Measurements from ENCODE around the gene CACNA2D2.
A peak's percentile ranks its signal among the peaks of the same experiment; 100 is the strongest.

Gene CACNA2D2

GRCh38 chr3:50503504-50504342, at the start of gene CACNA2D2:
Gene CACNA2D2, minus strand, starts transcription at chr3:50503634. Its CDS starts 211 bp downstream, at chr3:50503423.
- H3K27me3 Mint-ChIP-seq (ENCODE audit: low read depth): peaks cover 53% of the 10 kb centered on the region
- H3K27ac Mint-ChIP-seq: no peak within 1 kb of the TSS
- DNase-seq (ENCODE audit: low spot score): peak; percentile 21
- no peaks in the 10 kb centered on the region for H3K36me3 Mint-ChIP-seq (ENCODE audit: low read depth)
- peaks cover 2% of the 10 kb centered on the region for H3K4me1 Mint-ChIP-seq (ENCODE audit: low read depth)
- H3K9me3 Mint-ChIP-seq: no peaks in the 10 kb centered on the region
- peak within 1 kb of the TSS; percentile 48 for H3K4me3 Mint-ChIP-seq

- no peaks in the 10 kb centered on the region for H3K36me3 Mint-ChIP-seq (ENCODE audit: low read depth)
- H3K4me3 Mint-ChIP-seq: no peak overlapping the region
- no peak for DNase-seq (ENCODE audit: low spot score)
- H3K9me3 Mint-ChIP-seq: no peaks in the 10 kb centered on the region
- peaks cover 9% of the 10 kb centered on the region for H3K4me1 Mint-ChIP-seq (ENCODE audit: low read depth)
- no peak overlapping the region for H3K27ac Mint-ChIP-seq
- no peaks in the 10 kb centered on the region for H3K27me3 Mint-ChIP-seq (ENCODE audit: low read depth)
These were observed 49.2 kb upstream of the CACNA2D2 start for GRCh38 chr3:50552598-50552997.

DNA sequence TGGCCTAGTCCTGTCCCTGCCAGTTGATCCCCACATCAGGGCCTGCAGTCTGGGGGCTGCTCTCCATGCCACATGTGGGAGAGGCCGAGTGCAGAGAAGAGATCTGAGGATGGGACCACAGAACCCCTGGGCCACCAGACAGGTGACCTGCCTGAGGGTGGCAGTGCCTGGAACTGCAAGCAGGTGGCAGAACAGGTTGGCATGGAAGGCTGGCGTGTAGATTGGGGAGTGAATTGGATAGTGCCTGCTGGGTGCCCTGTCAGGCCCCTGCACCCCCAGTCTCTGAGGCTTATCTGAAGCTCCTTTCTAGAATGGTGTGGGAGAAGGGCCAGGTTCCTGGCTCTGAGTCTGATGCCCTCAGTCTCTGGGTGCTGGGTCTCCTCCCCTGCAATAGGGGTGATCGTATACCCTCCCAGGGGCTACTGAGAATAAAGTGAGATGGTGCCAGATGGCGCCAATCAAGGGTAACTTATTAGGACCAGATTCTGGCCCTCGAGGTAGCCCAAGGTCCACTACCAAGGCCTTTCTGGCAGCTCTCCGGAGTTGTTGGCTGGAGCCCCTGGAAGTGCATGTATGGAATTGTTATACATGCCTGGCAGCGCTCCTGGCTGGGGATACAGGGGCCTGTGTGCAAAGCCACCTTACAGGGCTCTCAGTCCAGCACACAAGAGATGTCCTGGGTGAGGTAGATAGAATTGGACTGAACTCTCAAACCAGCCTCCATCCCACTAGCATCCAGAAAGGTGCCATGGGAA, 48.4 kb upstream of the CACNA2D2 start:
- no peaks in the 10 kb centered on the region for H3K27me3 Mint-ChIP-seq (ENCODE audit: low read depth)
- H3K36me3 Mint-ChIP-seq (ENCODE audit: low read depth): no peaks in the 10 kb centered on the region
- DNase-seq (ENCODE audit: low spot score): no peak
- peaks cover 9% of the 10 kb centered on the region for H3K4me1 Mint-ChIP-seq (ENCODE audit: low read depth)
- no peak overlapping the region for H3K27ac Mint-ChIP-seq
- no peaks in the 10 kb centered on the region for H3K9me3 Mint-ChIP-seq
- H3K4me3 Mint-ChIP-seq: no peak overlapping the region

DNA sequence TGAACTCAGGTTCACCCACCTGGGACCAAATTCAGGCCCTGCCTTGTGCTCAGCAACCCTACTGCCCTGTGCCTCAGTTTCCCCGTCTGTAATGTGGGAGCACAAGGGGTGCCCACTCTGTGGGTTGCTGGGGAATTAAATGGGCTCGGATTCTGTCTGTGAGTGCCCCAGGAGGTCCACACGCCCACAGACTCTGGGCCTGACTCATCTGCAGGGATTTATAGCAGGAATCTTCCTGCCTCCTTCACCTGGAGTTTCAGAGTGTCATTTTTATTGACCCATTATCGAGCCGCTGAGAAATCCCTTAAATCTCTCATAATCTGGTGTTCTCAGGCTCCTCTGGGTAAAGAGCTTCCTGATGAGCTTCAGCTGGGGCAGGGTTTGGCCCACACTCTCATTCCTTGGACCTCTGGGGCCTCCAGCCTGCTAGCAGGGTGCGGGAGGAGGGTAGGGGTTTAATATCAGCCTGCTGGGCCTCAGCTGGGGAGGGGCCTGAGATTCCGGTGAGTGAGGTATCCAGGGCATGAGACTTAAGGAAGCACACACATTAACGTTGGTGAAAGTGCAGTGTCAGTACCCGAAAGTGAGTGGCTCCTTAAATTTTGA, 47.7 kb upstream of the CACNA2D2 start:
- H3K4me1 Mint-ChIP-seq (ENCODE audit: low read depth): peaks cover 9% of the 10 kb centered on the region
- H3K9me3 Mint-ChIP-seq: no peaks in the 10 kb centered on the region
- H3K4me3 Mint-ChIP-seq: no peak overlapping the region
- H3K27me3 Mint-ChIP-seq (ENCODE audit: low read depth): no peaks in the 10 kb centered on the region
- no peak for DNase-seq (ENCODE audit: low spot score)
- H3K27ac Mint-ChIP-seq: no peak overlapping the region
- no peaks in the 10 kb centered on the region for H3K36me3 Mint-ChIP-seq (ENCODE audit: low read depth)

DNA sequence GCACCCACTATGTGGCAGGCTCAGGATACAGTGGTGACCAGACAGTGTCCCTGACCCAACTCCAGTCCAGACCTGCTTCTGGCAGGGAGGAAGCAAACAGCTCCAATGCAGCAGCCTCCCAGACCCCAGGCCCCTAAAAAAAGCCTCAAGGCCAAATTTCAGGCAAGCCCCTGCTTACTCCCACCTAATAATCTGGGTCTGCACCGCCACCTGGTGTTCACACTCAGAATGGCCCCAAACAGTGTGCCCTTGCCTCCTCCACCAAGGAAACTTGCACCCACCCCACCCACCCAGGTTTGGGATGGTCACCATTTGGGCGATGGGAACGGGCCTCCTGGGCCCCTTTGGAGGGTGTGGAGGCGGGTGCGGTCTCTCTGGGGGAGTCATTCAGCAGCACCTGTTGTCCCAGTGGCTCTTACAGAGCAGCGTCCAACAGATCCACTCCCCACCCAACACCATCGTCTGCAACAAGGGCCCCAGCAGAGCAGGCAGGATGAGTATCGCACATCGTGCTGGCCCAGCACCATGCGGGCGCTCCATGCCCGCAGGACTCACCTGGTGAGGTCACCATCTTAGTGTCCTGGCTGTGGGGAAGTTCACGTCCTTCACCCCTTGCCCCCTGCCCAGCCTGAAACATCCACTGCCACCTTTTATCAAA, 46.8 kb upstream of the CACNA2D2 start:
- H3K27ac Mint-ChIP-seq: no peak overlapping the region
- no peaks in the 10 kb centered on the region for H3K36me3 Mint-ChIP-seq (ENCODE audit: low read depth)
- peak; percentile 25 for DNase-seq (ENCODE audit: low spot score)
- no peaks in the 10 kb centered on the region for H3K27me3 Mint-ChIP-seq (ENCODE audit: low read depth)
- H3K4me1 Mint-ChIP-seq (ENCODE audit: low read depth): peaks cover 4% of the 10 kb centered on the region
- H3K4me3 Mint-ChIP-seq: no peak overlapping the region
- H3K9me3 Mint-ChIP-seq: no peaks in the 10 kb centered on the region

DNA sequence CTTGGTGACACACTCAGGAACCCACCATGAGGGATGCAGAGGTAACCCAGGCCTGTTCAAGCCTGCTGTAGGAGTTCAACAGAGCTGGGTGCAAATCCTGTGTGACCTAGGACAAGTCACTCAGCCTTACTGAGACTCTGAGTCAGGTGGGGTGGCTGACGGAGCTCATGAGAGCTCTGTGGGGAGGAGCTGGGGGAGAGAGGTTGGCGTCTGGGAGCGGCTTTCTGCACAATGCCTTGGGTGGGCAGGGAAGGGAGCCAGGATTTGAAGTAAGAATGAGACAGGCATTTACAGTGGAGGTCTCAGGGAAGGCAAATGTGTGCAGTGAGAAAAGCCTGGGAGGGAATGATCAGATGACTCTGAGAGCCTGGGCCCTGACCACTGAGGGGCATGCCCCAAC, 45.8 kb upstream of the CACNA2D2 start:
- DNase-seq (ENCODE audit: low spot score): no peak
- Mint-ChIP-seq H3K27me3 (ENCODE audit: low read depth) (no peaks in the 10 kb centered on the region), H3K36me3 (ENCODE audit: low read depth) (no peaks in the 10 kb centered on the region), H3K4me3 (no peak overlapping the region), H3K9me3 (no peaks in the 10 kb centered on the region), H3K27ac (no peak overlapping the region), H3K4me1 (ENCODE audit: low read depth) (no peaks in the 10 kb centered on the region)

DNA sequence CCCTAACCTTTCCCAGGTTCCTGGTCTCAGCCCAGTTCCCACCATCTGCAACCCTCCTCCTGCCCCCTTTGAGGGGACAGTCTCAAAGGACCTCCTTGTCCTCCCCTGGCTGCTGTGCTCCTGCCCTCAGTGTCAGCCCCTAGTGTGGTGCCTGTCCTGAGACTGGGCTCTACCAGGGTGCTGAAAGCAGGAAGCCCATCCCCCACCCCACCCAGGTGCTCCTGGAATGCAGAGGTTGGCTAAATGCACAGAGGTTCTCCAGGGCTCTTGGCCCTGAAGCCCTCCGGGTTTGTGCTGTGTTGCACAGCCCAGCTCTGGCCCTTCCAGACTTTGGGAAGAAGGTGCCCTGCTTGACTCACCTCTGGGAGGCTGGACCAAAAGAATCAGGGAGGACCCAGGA, 42.3 kb upstream of the CACNA2D2 start:
- no peak overlapping the region for H3K4me3 Mint-ChIP-seq
- no peaks in the 10 kb centered on the region for H3K36me3 Mint-ChIP-seq (ENCODE audit: low read depth)
- no peak for DNase-seq (ENCODE audit: low spot score)
- no peaks in the 10 kb centered on the region for H3K4me1 Mint-ChIP-seq (ENCODE audit: low read depth)
- H3K9me3 Mint-ChIP-seq: no peaks in the 10 kb centered on the region
- no peak overlapping the region for H3K27ac Mint-ChIP-seq
- H3K27me3 Mint-ChIP-seq (ENCODE audit: low read depth): peaks cover 5% of the 10 kb centered on the region

DNA sequence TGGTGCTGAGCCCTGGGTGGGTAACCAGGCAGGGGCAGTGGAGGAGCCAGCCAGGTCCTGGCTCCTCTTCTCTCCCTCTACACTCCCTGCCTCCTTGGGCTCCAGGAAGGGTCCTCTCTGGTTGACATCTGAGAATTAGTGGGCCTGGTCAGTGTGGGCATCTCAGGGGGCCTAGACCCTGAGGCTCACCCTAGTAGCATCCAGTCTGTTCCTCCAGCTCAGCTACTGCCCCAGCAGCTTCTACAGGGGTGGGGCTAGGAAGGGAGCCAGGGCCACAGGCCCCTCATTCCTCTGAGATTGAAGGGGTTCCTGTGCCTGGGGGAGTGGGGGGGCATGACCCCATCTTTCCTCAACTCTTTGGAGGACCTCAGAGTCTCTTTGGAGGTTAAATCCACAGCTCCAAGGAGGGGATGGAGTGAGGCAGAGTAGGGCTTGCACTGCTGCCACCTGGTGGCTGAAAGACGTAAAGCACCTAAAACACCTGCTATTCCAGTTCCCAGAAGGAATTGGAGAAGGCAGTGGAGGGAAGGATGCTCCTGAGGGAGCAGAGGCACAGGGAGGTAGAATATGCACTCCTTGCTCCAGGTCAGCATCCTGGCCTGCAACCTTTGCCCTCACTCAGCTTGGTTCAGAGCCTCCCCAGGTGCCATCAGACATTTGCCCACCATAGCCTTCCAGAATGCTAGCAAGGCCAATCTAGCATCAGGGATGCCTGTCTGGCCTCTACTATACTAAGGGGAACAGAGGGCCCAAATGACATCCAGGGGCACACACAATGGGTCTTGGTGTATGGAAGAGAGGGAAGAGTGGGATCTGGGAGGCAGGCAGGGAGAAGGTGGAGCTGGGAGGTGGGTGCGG, 39.0 kb upstream of the CACNA2D2 start:
- Mint-ChIP-seq H3K36me3 (ENCODE audit: low read depth) (no peaks in the 10 kb centered on the region), H3K4me1 (ENCODE audit: low read depth) (no peaks in the 10 kb centered on the region), H3K9me3 (no peaks in the 10 kb centered on the region), H3K27ac (no peak overlapping the region), H3K27me3 (ENCODE audit: low read depth) (peaks cover 17% of the 10 kb centered on the region), H3K4me3 (no peak overlapping the region)
- peak; percentile 29 for DNase-seq (ENCODE audit: low spot score)

GRCh38 chr3:50539356-50540286, 36.2 kb upstream of the CACNA2D2 start:
- Mint-ChIP-seq H3K9me3 (no peaks in the 10 kb centered on the region), H3K4me1 (ENCODE audit: low read depth) (no peaks in the 10 kb centered on the region), H3K4me3 (no peak overlapping the region), H3K27ac (no peak overlapping the region), H3K27me3 (ENCODE audit: low read depth) (peaks cover 23% of the 10 kb centered on the region), H3K36me3 (ENCODE audit: low read depth) (no peaks in the 10 kb centered on the region)
- no peak for DNase-seq (ENCODE audit: low spot score)

- peaks cover 31% of the 10 kb centered on the region for H3K27me3 Mint-ChIP-seq (ENCODE audit: low read depth)
- H3K36me3 Mint-ChIP-seq (ENCODE audit: low read depth): no peaks in the 10 kb centered on the region
These were observed 34.1 kb upstream of the CACNA2D2 start for GRCh38 chr3:50537421-50538129.

DNA sequence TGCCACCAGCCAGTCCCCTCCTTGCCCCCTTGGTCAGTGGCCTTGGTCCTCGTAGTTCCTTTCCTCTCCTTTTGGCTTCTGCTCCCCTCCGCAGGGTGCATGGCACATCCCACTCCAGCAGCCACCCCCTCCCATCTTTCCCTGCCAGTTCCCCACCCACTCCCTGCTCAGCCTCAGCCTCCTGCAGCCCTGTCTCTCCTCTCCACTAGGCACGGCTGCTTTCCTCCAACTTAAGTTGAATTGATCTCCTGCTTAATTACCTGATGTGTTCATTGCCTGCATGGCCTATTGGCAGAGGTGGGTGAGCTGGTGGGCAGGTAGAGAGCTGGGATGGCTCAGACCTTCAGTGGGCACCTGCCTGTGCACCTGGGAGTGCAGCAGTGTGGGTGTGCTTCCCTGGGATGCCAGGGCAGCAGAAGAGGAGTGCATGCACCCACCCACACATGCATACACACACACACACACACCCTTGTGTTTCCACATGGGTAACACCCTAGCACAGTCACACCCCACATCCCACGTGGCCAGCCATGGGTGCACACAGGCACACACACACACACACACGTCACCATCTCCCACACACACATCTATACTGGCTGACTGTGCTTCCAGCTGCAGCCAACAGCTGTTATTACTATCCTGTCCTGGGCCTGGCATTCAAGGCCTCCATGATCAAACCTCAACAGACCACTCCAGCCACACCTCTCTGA, 33.2 kb upstream of the CACNA2D2 start:
- Mint-ChIP-seq H3K27me3 (ENCODE audit: low read depth) (peaks cover 36% of the 10 kb centered on the region), H3K4me3 (no peak overlapping the region), H3K9me3 (no peaks in the 10 kb centered on the region), H3K4me1 (ENCODE audit: low read depth) (no peaks in the 10 kb centered on the region), H3K27ac (no peak overlapping the region), H3K36me3 (ENCODE audit: low read depth) (no peaks in the 10 kb centered on the region)
- no peak for DNase-seq (ENCODE audit: low spot score)

More at GRCh38 chr3:50537421-50538129, 34.1 kb upstream of the CACNA2D2 start:
- H3K4me3 Mint-ChIP-seq: no peak overlapping the region
- no peak overlapping the region for H3K27ac Mint-ChIP-seq
- H3K9me3 Mint-ChIP-seq: no peaks in the 10 kb centered on the region
- H3K4me1 Mint-ChIP-seq (ENCODE audit: low read depth): no peaks in the 10 kb centered on the region
- DNase-seq (ENCODE audit: low spot score): no peak
